COLO829 (cell line): Measurements from ENCODE around the gene HK2.

Experiments
- DNase-seq: peaks from one replicate; pipeline ENCODE4 v3.0.0; 2012; ENCODE audit warnings: low spot score

The HK2 gene

DNA sequence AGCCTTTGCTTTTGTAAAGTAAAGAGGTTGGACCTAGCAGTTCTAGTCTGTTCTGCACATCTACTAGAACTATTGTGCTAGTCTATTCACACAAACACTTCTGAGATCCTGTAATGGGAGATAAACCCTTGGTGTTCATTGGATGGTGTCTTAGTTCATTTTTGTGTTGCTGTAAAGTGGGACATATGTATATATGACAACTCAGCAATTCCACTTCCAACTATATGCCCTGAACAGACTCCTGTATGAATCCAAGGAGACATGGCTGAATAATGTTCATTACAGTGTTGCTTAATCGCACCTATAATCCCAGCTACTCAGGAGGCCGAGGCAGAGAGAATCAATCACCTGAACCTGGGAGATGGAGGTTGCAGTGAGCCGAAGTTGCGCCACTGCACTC lies 23.3 kb downstream of the HK2 start:
- DNase-seq: no peak

DNA sequence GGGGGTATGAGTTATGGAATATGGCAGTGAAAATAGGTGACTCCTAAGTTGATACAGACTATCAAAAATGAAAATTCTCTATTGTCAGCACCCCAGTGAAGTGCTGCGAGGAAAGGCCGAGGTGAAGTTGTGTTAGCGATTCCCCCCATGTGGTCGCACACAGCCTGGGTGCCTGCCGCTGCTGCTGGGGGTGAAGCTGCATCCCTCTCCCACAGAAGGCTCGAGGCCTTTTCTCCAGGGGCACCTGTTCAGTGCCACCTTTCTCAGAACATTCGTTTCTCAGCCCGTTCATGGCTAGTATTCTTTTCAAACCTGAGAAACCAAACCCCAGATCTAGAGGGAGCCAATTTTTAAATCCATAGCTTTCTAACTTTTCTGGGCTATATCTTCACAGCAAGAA lies 23.8 kb downstream of the HK2 start:
- no peak for DNase-seq

DNA sequence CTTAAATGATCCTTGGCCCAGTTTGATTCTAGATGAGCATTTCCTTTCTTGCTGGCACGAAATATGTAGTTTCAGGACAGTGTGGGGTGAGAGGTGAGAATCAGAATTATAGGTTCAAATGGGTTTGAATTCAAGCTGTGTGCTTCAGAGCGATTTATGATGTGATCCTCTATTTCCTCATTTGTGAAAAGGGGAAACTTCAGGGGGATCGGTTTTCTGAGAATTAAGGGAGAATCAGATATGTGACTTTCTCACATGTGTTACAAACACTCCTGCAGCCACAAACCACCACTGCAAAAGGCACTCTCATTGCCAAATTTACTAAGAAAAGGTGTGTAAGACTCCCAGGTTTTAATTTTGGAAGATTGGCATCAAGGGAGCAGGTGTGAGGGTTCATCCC lies 24.4 kb downstream of the HK2 start:
- DNase-seq: no peak

DNA sequence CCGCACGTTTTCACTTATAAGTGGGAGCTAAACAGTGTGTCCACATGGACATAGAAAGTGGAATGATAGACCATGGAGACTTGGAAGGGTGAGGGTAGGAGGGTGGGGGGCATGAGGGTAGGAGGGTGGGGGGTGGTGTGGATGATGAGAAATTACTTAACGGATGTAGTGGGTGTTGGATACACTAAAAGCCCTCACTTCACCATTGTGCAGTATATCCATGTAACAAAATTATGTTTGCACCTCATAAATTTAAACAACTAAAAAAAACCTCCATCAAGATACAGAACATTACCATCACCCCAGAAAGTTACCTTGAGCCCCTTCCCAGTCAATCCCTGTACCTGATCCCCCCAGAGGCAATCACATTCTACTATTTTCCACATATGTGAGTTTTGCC lies 26.2 kb downstream of the HK2 start:
- no peak for DNase-seq

DNA sequence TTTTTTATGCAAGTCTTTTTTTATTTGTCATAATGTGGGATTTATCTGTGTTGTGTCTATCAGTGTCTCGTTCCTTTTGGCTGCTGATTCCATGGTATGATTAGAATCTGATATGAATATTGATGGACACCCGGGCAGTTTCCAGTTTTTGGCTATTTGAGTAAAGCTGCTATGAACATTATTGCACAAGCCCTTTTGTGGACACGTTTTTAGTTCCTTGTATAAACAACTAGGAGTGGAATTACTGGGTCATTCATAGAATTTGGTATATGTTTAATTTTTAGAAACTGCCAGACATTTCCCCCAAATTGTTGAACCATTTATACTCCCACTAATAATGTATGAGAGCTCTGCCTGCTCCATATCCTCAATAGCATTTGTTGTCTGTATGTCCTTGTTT lies 26.6 kb downstream of the HK2 start:
- no peak for DNase-seq

DNA sequence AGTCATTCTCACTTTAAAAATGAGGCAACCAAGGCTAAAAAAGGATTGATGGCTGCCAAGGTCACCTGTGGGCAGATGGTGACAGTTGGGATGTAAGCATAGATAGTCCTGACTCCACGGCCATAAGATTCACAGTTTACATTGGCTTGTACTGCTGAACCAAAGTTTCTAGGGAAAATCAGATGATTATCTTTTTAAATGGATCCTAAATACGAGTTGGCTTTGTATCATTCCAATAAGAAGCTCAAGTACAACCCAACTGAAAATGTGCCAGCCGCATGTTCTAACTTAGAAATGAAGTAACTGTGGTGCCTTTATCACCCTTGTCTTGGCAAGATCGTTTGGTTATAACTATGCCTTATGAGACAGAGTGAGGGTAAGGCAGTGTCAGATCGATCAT lies 27.6 kb downstream of the HK2 start:
- DNase-seq: no peak

DNA sequence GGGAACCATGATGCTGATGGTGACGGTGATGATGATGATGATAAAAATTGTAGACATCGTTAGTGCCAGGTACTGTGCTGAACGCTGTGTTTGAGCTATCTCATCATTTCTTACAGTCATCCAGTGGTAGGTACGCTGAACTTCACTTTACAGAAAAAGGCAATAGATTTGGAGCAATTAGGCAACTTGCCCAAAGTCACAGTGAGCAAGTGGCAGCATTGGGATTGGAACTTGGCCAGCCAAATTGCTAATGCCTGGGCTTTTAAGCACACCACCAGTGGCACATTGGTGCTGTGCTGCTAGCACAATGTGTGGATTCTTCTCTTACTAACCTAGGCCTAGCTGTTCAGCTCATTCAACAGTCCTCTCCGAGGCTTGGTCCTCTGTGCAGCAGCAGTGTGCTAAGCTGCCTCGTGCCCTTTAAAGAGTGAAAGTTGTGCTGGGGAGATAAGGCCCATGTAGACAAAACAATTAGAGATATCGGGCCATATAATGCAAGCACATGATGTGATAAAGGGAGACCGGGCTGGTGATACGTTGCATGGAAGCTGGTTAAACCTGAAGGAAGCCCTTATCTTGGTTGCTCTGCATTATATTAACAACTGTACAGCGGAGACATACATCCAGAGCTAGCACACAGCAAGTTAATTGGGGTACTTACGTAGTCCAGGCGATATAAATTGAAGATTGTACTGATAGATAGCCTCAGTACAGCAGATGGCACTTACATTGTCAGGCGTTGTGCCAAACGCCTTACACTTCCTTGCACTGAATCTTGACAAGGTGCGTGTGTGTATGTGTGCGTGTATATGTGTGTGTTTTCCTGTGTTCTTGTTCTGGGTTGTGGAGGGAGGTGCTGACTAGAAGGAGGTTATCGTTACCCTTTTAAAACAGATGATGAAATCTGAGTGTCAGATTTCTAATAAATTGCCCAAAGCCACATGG lies 28.4 kb downstream of the HK2 start:
- no peak for DNase-seq

DNA sequence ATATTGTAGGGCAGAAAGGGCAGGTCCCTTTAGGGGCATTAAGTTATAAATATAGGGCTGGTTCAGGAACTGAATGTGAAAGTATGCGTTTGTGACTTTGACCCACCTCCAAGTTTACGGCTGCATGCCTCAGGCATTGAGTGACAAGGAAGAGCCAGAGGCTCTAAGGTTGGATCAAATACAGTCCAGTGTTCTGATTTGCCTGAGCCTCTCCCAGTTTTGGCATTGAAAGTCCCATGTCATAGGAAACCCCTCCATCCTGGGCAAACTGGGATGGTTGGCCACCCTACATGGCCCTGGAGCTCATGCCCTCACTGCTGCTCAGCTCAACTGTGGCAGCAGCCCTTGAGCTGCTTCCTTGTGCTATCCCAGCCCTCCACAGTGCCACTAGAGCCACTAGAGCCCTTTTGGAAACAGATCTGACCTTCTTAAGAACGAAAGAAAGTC lies 29.9 kb downstream of the HK2 start:
- DNase-seq: no peak

DNA sequence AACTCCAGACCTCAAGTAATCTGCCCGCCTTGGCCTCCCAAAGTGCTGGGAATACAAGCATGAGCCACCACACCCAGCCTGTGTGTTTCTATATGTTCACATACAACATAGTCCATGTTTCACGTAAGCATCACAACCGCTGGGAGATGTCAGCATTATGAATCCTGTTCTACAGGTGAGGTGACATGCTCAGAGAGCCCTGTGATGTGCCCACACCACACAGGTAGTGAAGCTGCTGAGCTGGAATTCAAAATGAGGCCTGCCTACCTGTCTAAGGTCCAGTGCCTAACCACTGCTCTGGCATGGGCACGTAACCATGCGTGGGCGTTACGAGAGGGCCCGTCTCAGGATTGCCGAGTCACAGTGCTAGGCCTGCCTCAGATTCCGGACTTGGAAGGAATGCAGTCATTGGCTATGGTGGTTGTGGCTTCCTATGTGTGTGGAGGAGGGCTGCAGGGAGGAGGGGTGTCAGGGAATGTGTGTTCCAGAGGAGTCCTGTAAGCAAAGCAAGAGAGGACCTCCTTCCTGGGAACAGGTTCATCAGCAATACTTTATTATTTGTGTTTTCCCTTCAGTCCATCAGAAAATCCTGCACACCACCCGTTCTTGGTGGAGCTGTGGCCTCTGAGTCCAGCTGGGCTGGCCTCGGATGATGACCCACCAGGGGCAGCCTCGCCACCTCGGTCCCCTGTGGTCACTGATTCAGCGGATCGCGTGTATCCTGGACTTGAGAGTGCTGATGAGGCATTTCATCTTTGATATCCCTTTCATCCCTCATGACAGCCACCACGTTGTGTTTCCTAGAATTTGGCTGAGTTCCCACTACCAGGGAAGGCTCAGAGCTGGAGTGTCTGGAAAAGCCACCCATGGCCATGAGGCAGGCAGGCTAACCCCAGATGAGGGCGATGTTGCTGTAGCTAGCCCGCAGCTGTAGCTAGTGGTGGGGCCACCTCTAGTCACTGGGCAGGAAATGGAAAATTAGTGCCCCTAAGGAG lies 31.1 kb downstream of the HK2 start:
- DNase-seq: no peak

DNA sequence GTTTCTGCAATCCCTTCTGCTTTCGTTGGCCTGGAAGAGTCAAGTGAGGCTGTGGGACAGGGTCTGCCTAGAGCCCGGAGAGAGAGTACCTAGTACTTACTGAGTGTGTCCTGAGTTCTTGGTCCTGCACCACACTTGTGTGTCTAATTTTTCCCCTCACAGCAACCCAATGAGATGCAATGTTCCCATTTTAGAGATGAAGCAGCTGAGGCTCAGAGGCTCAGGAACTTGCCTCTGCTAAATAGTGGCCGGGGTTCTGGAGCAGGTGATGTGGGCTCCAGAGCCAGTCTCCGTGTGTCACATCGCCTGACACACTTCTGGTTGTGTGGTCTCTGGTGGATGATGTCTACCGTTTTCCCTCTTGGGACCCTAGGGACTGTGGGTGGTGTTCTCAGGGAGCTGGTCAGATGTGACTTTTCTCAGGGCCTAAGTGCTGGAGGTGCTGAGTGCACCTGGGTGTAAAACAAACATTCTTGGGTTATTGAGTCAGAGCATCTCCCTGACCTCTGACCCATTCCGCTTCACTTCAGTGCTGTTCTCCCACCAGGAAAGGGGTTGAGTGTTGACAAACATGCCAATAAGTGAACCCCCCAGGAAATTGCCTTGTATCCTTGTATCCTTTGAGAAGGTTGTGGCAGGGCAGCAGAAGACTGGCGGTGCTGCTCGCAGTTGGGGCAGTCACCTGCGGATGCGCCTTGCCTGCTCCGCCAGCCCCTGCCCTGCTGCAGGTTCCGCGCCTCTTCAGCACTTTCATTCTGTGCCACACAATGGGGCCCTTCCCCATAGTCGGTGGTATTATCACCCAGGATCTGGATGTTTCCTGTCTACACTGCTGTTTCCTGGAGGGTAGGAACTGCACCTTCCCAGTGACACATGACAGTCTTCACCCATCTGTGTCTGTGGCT lies 32.1 kb downstream of the HK2 start:
- DNase-seq: no peak

DNA sequence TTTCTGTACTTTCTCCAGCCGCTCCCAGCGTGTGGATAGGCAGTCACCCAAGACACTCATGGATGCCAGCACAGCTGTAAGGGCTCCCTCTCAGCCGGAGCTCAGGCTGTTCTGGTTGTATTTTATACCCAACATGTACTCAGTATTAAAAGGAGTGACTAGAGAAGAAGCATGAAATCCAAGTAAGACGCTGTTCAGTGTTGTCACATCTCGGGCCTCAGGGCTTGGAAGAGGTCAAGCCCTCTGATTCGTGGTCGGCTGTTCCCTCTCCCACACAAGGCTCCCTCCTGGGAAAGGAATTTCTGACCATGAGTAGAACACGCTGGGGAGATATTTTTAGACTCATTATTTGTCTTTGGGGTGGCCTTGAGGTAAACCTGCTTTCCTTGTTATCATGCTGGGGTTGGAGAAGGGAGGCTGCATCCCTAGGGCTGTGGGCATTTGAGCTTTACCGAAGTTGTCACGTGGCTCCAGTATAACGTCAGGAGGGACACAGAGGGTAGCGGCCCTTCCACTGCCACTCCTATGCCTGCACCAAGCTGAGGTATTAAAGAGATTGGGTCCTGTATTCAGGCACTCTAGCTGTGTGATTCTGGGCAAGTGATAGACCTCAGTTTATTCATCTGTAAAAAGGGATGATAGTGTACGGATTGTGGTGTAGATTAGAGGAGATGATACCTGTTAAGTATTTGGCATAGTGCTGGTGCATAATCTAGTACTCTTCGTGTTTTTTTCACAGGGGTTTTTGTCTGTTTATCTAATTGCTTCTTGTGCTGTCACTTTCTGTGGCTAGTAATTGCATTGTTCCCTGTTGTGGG lies 34.1 kb downstream of the HK2 start:
- DNase-seq: no peak

DNA sequence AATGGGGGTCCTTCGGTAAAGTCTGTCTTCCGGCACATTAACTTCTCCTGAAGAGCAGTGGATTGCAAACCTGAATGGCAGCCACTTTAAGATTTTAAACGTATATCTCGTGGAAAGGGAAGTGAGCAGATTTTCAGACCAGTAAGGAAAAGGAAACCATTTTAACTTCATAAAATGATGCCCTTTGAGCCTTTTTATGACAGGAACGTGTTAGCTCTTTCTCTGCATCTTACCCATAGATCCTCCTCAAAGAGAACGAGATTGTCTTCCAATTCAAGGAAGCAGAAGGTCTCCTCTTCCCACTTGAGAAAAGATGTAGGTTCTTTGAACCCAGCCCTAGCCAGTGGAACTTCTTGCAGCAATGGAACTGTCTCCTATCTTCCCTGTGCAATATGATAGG lies 35.6 kb downstream of the HK2 start:
- no peak for DNase-seq

DNA sequence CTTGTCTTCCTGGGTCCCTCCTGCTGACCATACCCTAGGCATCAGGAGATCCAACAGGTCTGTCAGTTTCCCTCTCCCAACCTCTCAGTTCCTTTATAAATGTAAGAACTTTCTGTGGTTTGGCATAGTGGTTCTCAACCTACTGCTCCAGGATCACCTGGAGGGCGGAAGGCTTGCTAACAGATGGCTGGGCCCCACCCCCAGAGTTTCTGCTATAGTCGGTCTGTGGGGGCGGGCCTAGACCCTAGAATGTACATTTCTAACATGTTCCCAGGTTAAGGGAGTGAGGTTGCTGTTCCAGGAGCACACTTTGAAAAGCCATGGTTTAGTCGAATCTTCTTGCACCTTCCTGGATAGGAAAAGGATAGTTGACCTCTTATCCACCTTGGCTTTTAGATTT lies 37.0 kb downstream of the HK2 start:
- no peak for DNase-seq

DNA sequence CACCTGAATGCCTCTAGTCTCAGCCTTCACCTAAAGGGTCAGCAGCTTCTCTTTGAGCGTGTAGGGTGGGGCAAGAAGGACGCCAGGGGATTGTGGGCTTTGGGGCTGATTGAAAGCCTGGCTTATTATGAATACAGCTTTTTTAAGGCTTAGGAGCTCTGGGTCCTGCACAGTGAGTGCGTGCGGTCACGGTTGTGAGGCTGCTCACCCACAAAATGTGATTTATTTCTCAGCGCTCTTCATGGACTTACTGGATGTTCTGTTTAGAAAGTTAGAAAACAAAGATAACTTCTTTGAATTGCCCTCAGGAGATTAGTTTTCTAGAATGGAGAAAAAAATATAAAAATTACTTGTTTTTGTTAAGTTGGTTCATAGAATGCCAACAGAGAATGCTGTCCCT lies 37.5 kb downstream of the HK2 start:
- no peak for DNase-seq

DNA sequence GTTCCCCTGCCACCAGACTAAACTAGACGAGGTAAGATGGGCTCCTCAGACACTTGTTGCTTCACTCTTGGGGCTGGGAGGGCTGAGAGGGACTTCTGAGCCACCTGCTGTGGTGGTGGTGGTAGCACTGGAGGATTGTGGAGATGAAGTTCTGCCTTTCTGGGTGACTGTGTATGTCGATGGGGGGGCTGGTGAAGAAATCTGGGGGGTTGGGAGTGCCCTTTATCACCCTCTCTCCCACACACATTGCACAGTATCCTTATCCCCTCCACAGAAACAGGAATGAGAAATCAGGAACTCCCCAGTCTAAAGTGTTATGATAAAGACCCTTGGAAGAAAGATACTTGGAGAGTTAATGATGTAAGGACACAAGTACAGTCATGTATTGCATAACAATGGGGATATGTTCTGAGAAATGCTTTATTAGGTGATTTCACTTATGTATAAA lies 38.5 kb downstream of the HK2 start:
- DNase-seq: no peak

DNA sequence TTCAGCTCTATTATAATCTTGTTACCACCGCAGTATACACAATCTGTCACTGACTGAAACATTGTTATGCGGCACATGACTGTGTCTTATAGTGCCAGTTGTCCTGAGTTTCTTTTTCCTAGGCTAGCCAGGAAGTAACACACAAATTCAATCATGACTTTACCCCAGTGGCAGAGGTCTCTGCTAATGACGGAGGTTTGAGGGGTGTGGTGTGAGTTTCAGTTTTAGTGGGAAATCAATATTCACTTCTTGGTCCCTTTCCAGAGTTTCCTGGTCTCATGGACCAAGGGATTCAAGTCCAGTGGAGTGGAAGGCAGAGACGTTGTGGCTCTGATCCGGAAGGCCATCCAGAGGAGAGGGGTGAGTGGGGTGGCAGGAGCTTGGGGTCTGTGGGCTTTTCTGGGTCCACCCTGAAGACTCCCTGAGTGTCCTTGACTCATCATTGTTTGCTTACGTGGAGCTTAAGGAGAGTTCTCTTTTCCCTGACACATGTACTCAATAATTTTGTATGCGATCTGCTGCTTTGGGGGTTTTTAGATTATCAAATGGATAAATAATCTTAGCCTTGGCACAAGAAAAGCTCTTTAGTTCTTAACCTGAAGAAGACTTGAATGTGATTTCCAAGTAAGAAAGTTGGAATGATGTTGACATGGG lies 39.2 kb downstream of the HK2 start:
- DNase-seq: no peak

DNA sequence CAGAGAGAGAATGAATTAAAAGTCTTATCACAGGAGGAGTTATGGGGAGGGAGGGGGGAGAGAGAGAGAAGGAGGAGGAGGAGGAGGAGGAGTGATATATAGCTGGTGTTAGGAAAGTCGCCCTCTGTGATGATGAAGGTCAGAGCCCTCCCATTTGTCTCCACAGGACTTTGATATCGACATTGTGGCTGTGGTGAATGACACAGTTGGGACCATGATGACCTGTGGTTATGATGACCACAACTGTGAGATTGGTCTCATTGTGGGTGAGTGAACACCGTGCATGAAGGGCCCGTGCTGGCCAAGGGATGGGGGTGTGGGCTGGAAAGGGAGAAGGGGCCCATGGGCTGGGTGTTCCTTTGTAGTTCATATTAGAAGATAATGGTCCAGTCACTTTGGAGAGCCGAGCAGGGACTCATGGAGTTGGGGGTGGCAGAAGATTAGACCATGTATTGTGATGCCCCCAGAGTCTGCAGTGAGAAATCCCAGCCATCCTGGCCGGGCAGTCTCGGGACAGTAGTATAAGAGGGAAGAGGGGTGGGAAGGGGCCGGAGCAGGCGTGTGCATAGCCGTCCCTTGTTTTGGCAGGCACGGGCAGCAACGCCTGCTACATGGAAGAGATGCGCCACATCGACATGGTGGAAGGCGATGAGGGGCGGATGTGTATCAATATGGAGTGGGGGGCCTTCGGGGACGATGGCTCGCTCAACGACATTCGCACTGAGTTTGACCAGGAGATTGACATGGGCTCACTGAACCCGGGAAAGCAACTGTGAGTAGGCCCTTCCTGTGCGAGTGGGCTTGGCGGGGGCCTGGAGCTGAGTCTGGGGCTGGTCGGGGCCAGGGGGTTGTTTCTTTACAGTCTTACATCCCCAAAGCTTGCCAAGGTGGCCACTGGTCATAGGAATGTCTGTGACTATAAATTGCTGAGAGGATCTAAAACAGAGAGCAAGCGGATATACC lies 40.0 kb downstream of the HK2 start:
- DNase-seq: no peak

DNA sequence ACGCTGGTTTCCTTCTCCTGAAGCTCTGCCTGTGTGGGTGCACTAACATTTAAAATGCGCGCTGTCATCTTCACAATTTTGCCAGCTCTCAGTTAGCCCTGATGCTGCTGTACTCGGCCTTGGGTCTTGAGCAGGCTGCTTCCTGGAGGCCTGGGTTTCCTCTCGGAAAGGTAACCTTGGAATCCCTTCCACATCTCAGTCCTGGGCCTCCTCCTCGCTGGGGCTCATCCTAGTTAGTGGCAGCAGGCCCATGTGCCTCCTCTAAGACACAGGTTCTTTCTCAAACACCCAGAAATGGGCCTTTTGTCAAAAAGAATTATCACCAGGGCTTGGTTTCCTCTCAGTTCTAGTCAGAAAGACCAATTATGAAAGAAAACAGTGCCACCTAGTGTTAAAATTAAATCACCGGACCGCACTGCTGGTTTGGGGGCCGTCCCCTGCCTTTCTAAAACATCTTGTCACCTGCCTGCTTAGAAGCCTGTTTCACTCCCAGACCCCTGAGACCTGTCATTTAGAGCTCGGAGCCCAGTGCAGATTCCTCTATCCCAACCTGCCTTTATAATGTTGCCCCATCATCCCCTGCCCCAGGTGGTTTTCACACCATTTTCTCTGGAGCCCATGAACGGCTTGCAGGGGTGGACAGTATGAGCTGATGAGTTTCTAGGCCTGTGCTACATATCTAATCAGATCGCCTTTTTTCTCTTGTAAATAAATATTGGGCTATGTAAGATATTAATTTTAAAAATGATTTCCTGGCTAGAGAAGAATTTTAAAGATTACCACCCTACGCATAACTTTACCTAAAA lies 42.4 kb downstream of the HK2 start:
- DNase-seq: peak; percentile 61
